GM19099 (cell line): Measurements from ENCODE around the gene ABCF2.

Experiments used
- POLR2A ChIP-seq: IDR thresholded peaks from 3 replicates; pipeline ENCODE4 v1.6.1; 2011; ENCODE audit warnings: low read depth; ENCODE audit not compliant: insufficient read length; ENCODE audit errors: extremely low read depth

ABCF2 gene

GRCh38 chr7:151260471-151260870 is 33.5 kb upstream of the ABCF2 start:
- TF ChIP-seq POLR2A: no peak

- TF ChIP-seq POLR2A: no peak
Measured at GRCh38 chr7:151257990-151258389, 31.0 kb upstream of the ABCF2 start.

- no peak for TF ChIP-seq POLR2A
Measured at GRCh38 chr7:151256410-151257045, 29.5 kb upstream of the ABCF2 start.

GRCh38 chr7:151255390-151255789 is 28.4 kb upstream of the ABCF2 start:
- no peak for TF ChIP-seq POLR2A

- TF ChIP-seq POLR2A: no peak
Measured at GRCh38 chr7:151254851-151255250, 27.8 kb upstream of the ABCF2 start.

- no peak for TF ChIP-seq POLR2A
Measured at GRCh38 chr7:151254316-151254715, 27.3 kb upstream of the ABCF2 start.

GRCh38 chr7:151252961-151253711 is 26.1 kb upstream of the ABCF2 start:
- TF ChIP-seq POLR2A: no peak

- no peak for TF ChIP-seq POLR2A
Measured at GRCh38 chr7:151252561-151252835, 25.5 kb upstream of the ABCF2 start.

GRCh38 chr7:151251689-151252560 is 24.9 kb upstream of the ABCF2 start:
- TF ChIP-seq POLR2A: no peak

GRCh38 chr7:151251328-151251688 is 24.3 kb upstream of the ABCF2 start:
- TF ChIP-seq POLR2A: no peak

GRCh38 chr7:151250181-151251132 is 23.5 kb upstream of the ABCF2 start:
- no peak for TF ChIP-seq POLR2A

GRCh38 chr7:151249732-151250072 is 22.7 kb upstream of the ABCF2 start:
- no peak for TF ChIP-seq POLR2A

GRCh38 chr7:151249034-151249731 is 22.2 kb upstream of the ABCF2 start:
- TF ChIP-seq POLR2A: no peak

GRCh38 chr7:151248346-151249033 is 21.5 kb upstream of the ABCF2 start, which contains the start of gene SMARCD3:
Gene SMARCD3 (minus strand): TSS chr7:151248694. CDS start chr7:151248562, 132 bp downstream.
- no peak for TF ChIP-seq POLR2A
